HEK293 (cell line): ENCODE measurements around the gene SAMD4A.

Source experiments
- CTCF ChIP-seq: fragments of 450-650 bp; formaldehyde crosslinking; IDR thresholded peaks from 2 replicates; pipeline ENCODE4 v1.5.1; 2016; ENCODE audit warnings: missing biosample characterization, missing genetic modification characterization
- FEZF1 ChIP-seq: fragments of 450-650 bp; formaldehyde crosslinking; IDR thresholded peaks from 2 replicates; pipeline ENCODE4 v1.5.1; 2016; ENCODE audit warnings: missing biosample characterization, missing genetic modification characterization
- YY1 ChIP-seq: fragments of 450-650 bp; formaldehyde crosslinking; IDR thresholded peaks from 2 replicates; pipeline ENCODE4 v1.5.1; 2018; ENCODE audit warnings: missing biosample characterization, missing genetic modification characterization
- ZNF610 ChIP-seq: fragments of 450-650 bp; formaldehyde crosslinking; IDR thresholded peaks from 2 replicates; pipeline ENCODE4 v1.5.1; 2016; ENCODE audit warnings: missing biosample characterization, missing genetic modification characterization, borderline replicate concordance

GRCh38 chr14:54775486-54776140, 208.7 kb downstream of the SAMD4A start:
- no peak for TF ChIP-seq CTCF (tag by site-specific recombination)
- TF ChIP-seq YY1: no peak
- no peak for TF ChIP-seq ZNF610
- no peak for TF ChIP-seq FEZF1 (tag by site-specific recombination)
